GM21717 (cell line): ENCODE measurements around the gene PPP6R3.

ENCODE experiments used
- ATAC-seq: cut with Tn5 transposase; IDR thresholded peaks from one replicate; pipeline ENCODE4 v1.9.1; 2021; ENCODE audit warnings: mild to moderate bottlenecking, moderate library complexity; ENCODE audit not compliant: unreplicated experiment

PPP6R3 gene

GRCh38 chr11:68481579-68482240 lies 21.2 kb downstream of the PPP6R3 start:
- no peak for ATAC-seq

GRCh38 chr11:68488623-68489022 lies 28.1 kb downstream of the PPP6R3 start:
- no peak for ATAC-seq

- ATAC-seq: no peak
Observed at GRCh38 chr11:68495220-68495729, 34.7 kb downstream of the PPP6R3 start.

- no peak for ATAC-seq
Observed at GRCh38 chr11:68495872-68496271, 35.3 kb downstream of the PPP6R3 start.

- ATAC-seq: no peak
Observed at GRCh38 chr11:68497761-68498160, 37.2 kb downstream of the PPP6R3 start.

- no peak for ATAC-seq
Observed at GRCh38 chr11:68498321-68498720, 37.8 kb downstream of the PPP6R3 start.

- no peak for ATAC-seq
Observed at GRCh38 chr11:68498903-68499883, 38.6 kb downstream of the PPP6R3 start.

- ATAC-seq: no peak
Observed at GRCh38 chr11:68500206-68500605, 39.7 kb downstream of the PPP6R3 start.

- ATAC-seq: no peak
Observed at GRCh38 chr11:68501813-68502212, 41.3 kb downstream of the PPP6R3 start.

- no peak for ATAC-seq
Observed at GRCh38 chr11:68503251-68503687, 42.7 kb downstream of the PPP6R3 start.

- ATAC-seq: no peak
Observed at GRCh38 chr11:68503792-68504191, 43.2 kb downstream of the PPP6R3 start.

GRCh38 chr11:68504432-68505066 lies 44.0 kb downstream of the PPP6R3 start:
- no peak for ATAC-seq

GRCh38 chr11:68505596-68505995 lies 45.0 kb downstream of the PPP6R3 start:
- ATAC-seq: no peak

- ATAC-seq: no peak
Observed at GRCh38 chr11:68506908-68507307, 46.4 kb downstream of the PPP6R3 start.

- no peak for ATAC-seq
Observed at GRCh38 chr11:68508425-68508824, 47.9 kb downstream of the PPP6R3 start.

- no peak for ATAC-seq
Observed at GRCh38 chr11:68509066-68509465, 48.5 kb downstream of the PPP6R3 start.

- no peak for ATAC-seq
Observed at GRCh38 chr11:68513930-68514487, 53.5 kb downstream of the PPP6R3 start.

- ATAC-seq: no peak
Observed at GRCh38 chr11:68517121-68517741, 56.7 kb downstream of the PPP6R3 start.

- ATAC-seq: no peak
Observed at GRCh38 chr11:68518191-68518590, 57.6 kb downstream of the PPP6R3 start.

- no peak for ATAC-seq
Observed at GRCh38 chr11:68521969-68522652, 61.6 kb downstream of the PPP6R3 start.
